Measurements from ENCODE around the gene HSF5. TPM values are rescaled to one million over a fixed set of nuclear protein-coding genes. Genes with fewer than 3 reads are reported as not detected.

HSF5 gene
- polyA plus RNA-seq, 2 of the 4 experiments (the other 2 are of a cell fraction), result not detected

- H3K4me1 ChIP-seq, result peaks cover 82% of the 10 kb centered on the region
- CTCF ChIA-PET, result interaction anchor here (0.9 to 6.3 kb wide), 11 partner anchors 9 to 355 kb away, joined by 3 to 31 read pairs (median 4); partner anchors contain the start of gene RNF43
These were observed 107.7 kb downstream of the HSF5 start for GRCh38 chr17:58380207-58381123.

DNA sequence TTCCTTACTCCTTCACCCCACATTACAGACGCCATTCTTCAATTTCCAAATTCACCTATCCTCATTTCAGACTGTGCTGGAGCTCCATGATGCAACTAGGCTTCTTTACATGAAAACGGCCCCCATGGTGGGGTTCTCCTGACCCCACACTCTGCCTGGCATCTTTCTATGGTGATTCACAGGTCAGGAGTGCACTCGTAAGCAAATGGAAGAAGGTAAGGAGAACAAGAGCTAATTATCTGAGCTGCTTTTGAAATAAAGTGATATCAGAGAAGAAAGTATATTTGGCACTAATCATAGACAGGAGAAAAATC lies 108.7 kb downstream of the HSF5 start:
- no peak for TF ChIP-seq KDM5A (IDR thresholded peaks at IDR 0.05)
- no peak for FAIRE-seq
- Histone ChIP-seq H3K27ac (peak overlapping the region in 1 of 2 experiments; percentile 49; a peak in 3 of 6 replicates), H3K9me3 (no peaks in the 10 kb centered on the region), H3K4me1 (peaks cover 74% of the 10 kb centered on the region), H3K4me2 (no peak overlapping the region), H3K4me3 (no peak overlapping the region)
- ChIA-PET CTCF (interaction anchor here (0.8 to 6.3 kb wide), 9 partner anchors 10 to 356 kb away, joined by 3 to 31 read pairs (median 4); partner anchors contain the start of gene RNF43), POLR2A (interaction anchor here (1.8 kb wide), 1 partner anchor 28 kb away, joined by 6 read pairs; the partner anchor contains the start of gene SUPT4H1)
- DNase-seq (ENCODE audit: low read depth in 1 of 2, low spot score in 1 of 2), result no peak
- WGBS (ENCODE audit: missing lambda C conversion rate), result 65% methylated on average over 3 of the region's 3 CpGs
- no peak for ATAC-seq

More at GRCh38 chr17:58380207-58381123, 107.7 kb downstream of the HSF5 start:
- no peaks in the 10 kb centered on the region for H3K9me3 ChIP-seq
- H3K4me2 ChIP-seq, result peak overlapping the region; percentile 65
- no peak for ATAC-seq
- DNase-seq (ENCODE audit: low read depth in 1 of 2, low spot score in 1 of 2), result no peak
- no peak overlapping the region for H3K4me3 ChIP-seq
- POLR2A ChIA-PET, result interaction anchor here (0.7 to 4.1 kb wide), 2 partner anchors 28 to 29 kb away, joined by 3 to 17 read pairs; partner anchors contain the start of gene SUPT4H1
- FAIRE-seq, result peak; percentile 61
- WGBS (ENCODE audit: missing lambda C conversion rate), result 87% methylated on average over 5 of the region's 5 CpGs
- TF ChIP-seq RARB (CRISPR knock-in tag; IDR thresholded peaks at IDR 0.05), result no peak
- no peak for TF ChIP-seq CEBPB (IDR thresholded peaks at IDR 0.05)
- no peak for TF ChIP-seq NR3C1 (IDR thresholded peaks at IDR 0.05)
- TF ChIP-seq RFX5 (IDR thresholded peaks at IDR 0.05), result no peak
- no peak for TF ChIP-seq ZNF302 (CRISPR knock-in tag; IDR thresholded peaks at IDR 0.05)
- no peak for TF ChIP-seq HOXB13 (CRISPR knock-in tag; IDR thresholded peaks at IDR 0.05; ENCODE audit: low read depth)
- no peak for TF ChIP-seq CHD2 (IDR thresholded peaks at IDR 0.05; ENCODE audit: low read length, partially characterized antibody)
- TF ChIP-seq NFE2L2 (conservative IDR thresholded peaks at IDR 0.05; ENCODE audit: low read length), result no peak
- no peak for TF ChIP-seq BHLHE40 (IDR thresholded peaks at IDR 0.05; ENCODE audit: low read depth, low read length)
- no peak for TF ChIP-seq BCL3 (IDR thresholded peaks at IDR 0.05)
- TF ChIP-seq EP300 (IDR thresholded peaks at IDR 0.05), result no peak
- no peak for TF ChIP-seq HDAC2 (IDR thresholded peaks at IDR 0.05)
- TF ChIP-seq CBX2 (IDR thresholded peaks at IDR 0.05; ENCODE audit: borderline replicate concordance, low read depth), result no peak
- no peak for TF ChIP-seq MAZ (IDR thresholded peaks at IDR 0.05; ENCODE audit: borderline replicate concordance, low read depth, low read length)
- no peak for TF ChIP-seq EHF (CRISPR knock-in tag; IDR thresholded peaks at IDR 0.05)
- TF ChIP-seq, protein P1, sequence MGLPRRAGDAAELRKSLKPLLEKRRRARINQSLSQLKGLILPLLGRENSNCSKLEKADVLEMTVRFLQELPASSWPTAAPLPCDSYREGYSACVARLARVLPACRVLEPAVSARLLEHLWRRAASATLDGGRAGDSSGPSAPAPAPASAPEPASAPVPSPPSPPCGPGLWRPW (IDR thresholded peaks at IDR 0.05), result no peak
- no peak for TF ChIP-seq MAFK (IDR thresholded peaks at IDR 0.05; ENCODE audit: partially characterized antibody)
- TF ChIP-seq RCOR1 (IDR thresholded peaks at IDR 0.05; ENCODE audit: low read depth, low read length), result no peak
- no peak for TF ChIP-seq KDM1A (IDR thresholded peaks at IDR 0.05; ENCODE audit: low read depth)
- TF ChIP-seq CHD4 (IDR thresholded peaks at IDR 0.05; ENCODE audit: borderline replicate concordance), result no peak
- peak overlapping the region; percentile 73 to 75 for H3K27ac ChIP-seq

All from A549 (cell line).